GM19239 (cell line): ENCODE results near the gene CLDN22.

Experiments used
- DNase-seq: peaks from one replicate; pipeline ENCODE4 v3.0.0; 2011; ENCODE audit warnings: low spot score; ENCODE audit not compliant: insufficient read length
- FAIRE-seq: peaks from 2 replicates; lab custom pipeline; 2011; peaks lifted over from hg19 to GRCh38; lab: Jason Lieb, UNC

The CLDN22 gene

GRCh38 chr4:183320211-183321059 lies at the start of gene CLDN22:
Gene CLDN22, minus strand, starts transcription at chr4:183320276. Its CDS starts 58 bp downstream, at chr4:183320218.
- no peak for DNase-seq
- peak; percentile 45 for FAIRE-seq

- no peak for FAIRE-seq
These were observed 49.0 kb upstream of the CLDN22 start for GRCh38 chr4:183369073-183369472.

GRCh38 chr4:183366206-183366835 lies 46.2 kb upstream of the CLDN22 start:
- DNase-seq (no peak), FAIRE-seq (no peak)

More at GRCh38 chr4:183369073-183369472, 49.0 kb upstream of the CLDN22 start:
- no peak for DNase-seq

GRCh38 chr4:183364025-183364424 lies 43.9 kb upstream of the CLDN22 start:
- FAIRE-seq = no peak
- DNase-seq = no peak

- DNase-seq = no peak
- FAIRE-seq = no peak
These were observed 43.0 kb upstream of the CLDN22 start for GRCh38 chr4:183362916-183363542.

GRCh38 chr4:183362036-183362435 lies 42.0 kb upstream of the CLDN22 start:
- DNase-seq = no peak
- no peak for FAIRE-seq

- FAIRE-seq = no peak
- no peak for DNase-seq
These were observed 40.3 kb upstream of the CLDN22 start for GRCh38 chr4:183360161-183360919.

- FAIRE-seq (no peak), DNase-seq (no peak)
These were observed 38.2 kb upstream of the CLDN22 start for GRCh38 chr4:183358215-183358755.

- FAIRE-seq (no peak), DNase-seq (no peak)
These were observed 37.0 kb upstream of the CLDN22 start for GRCh38 chr4:183356931-183357675.

GRCh38 chr4:183356173-183356830 lies 36.2 kb upstream of the CLDN22 start:
- FAIRE-seq = no peak

GRCh38 chr4:183355405-183355804 lies 35.3 kb upstream of the CLDN22 start:
- DNase-seq (no peak), FAIRE-seq (no peak)

More at GRCh38 chr4:183356173-183356830, 36.2 kb upstream of the CLDN22 start:
- DNase-seq = no peak

- FAIRE-seq = no peak
- no peak for DNase-seq
These were observed 34.1 kb upstream of the CLDN22 start for GRCh38 chr4:183354219-183354618.

- DNase-seq (no peak), FAIRE-seq (no peak)
These were observed 33.5 kb upstream of the CLDN22 start for GRCh38 chr4:183353557-183353956.

GRCh38 chr4:183352546-183352945 lies 32.5 kb upstream of the CLDN22 start:
- FAIRE-seq (no peak), DNase-seq (no peak)

- no peak for DNase-seq
- FAIRE-seq = no peak
These were observed 30.4 kb upstream of the CLDN22 start for GRCh38 chr4:183350317-183351071.

- DNase-seq = no peak
- no peak for FAIRE-seq
These were observed 29.6 kb upstream of the CLDN22 start for GRCh38 chr4:183349673-183350072.

- FAIRE-seq (no peak), DNase-seq (no peak)
These were observed 28.9 kb upstream of the CLDN22 start for GRCh38 chr4:183348706-183349659.
